H9 (cell line): ENCODE measurements around the gene RNU1-3. TPM values are rescaled to one million over a fixed set of nuclear protein-coding genes. Genes with fewer than 3 reads are reported as not detected.
"Not testable (repeated sequence)": the region's sequence is repeated elsewhere in the genome, so short reads cannot be mapped to it uniquely, and the experiment has no call there.

Source experiments
- DNase-seq: peaks from one replicate; pipeline ENCODE4 v3.0.0-alpha.2; 2017
- H2AFZ ChIP-seq: one replicate; pipeline ENCODE4 v1.6.1; 2013; ENCODE audit warnings: mild to moderate bottlenecking, low read length, control low read depth, moderate library complexity
- H2AK5ac ChIP-seq: 2 replicates; pipeline ENCODE4 v1.6.1; 2013; ENCODE audit warnings: low read length, control low read depth, mixed read lengths; ENCODE audit not compliant: insufficient read length
- H2BK120ac ChIP-seq: one replicate; pipeline ENCODE4 v1.6.1; 2013; ENCODE audit warnings: low read depth, mild to moderate bottlenecking, low read length, control low read depth, inconsistent platforms; ENCODE audit not compliant: poor library complexity, severe bottlenecking
- H2BK12ac ChIP-seq: 2 replicates; pipeline ENCODE4 v1.6.1; 2013; ENCODE audit warnings: low read length, control low read depth, mixed read lengths, low read depth; ENCODE audit not compliant: insufficient read length
- H2BK15ac ChIP-seq: 2 replicates; pipeline ENCODE4 v1.6.1; 2013; ENCODE audit warnings: low read depth, low read length, control low read depth
- H2BK20ac ChIP-seq: one replicate; pipeline ENCODE4 v1.6.1; 2013; ENCODE audit warnings: low read depth, mild to moderate bottlenecking, low read length, control low read depth, inconsistent platforms; ENCODE audit not compliant: poor library complexity, severe bottlenecking
- H2BK5ac ChIP-seq: 2 replicates; pipeline ENCODE4 v1.6.1; 2013; ENCODE audit warnings: low read length, control low read depth, mixed read lengths; ENCODE audit not compliant: insufficient read length
- H3K14ac ChIP-seq: 2 replicates; pipeline ENCODE4 v1.6.1; 2013; ENCODE audit warnings: low read length, control low read depth; ENCODE audit not compliant: insufficient read depth
- H3K18ac ChIP-seq: 2 replicates; pipeline ENCODE4 v1.6.1; 2013; ENCODE audit warnings: low read depth, mild to moderate bottlenecking, mixed read lengths, low read length, control low read depth; ENCODE audit not compliant: insufficient read length
- H3K23ac ChIP-seq: 2 replicates; pipeline ENCODE4 v1.6.1; 2013; ENCODE audit warnings: low read length, control low read depth, mixed read lengths, low read depth; ENCODE audit not compliant: insufficient read length
- H3K23me2 ChIP-seq: 2 replicates; pipeline ENCODE4 v1.6.1; 2013; ENCODE audit warnings: low read depth, mild to moderate bottlenecking, mixed read lengths, low read length, control low read depth; ENCODE audit not compliant: insufficient read length, poor library complexity, severe bottlenecking
- H3K27ac ChIP-seq: 2 replicates; pipeline ENCODE4 v1.5.1; 2013; ENCODE audit warnings: low read length, control low read depth, mixed read lengths, low read depth; ENCODE audit not compliant: insufficient read length
- H3K27me3 ChIP-seq: 2 replicates; pipeline ENCODE4 v1.6.1; 2013; ENCODE audit warnings: low read length, control low read depth, inconsistent platforms; ENCODE audit not compliant: insufficient read depth
- H3K4ac ChIP-seq: 2 replicates; pipeline ENCODE4 v1.6.1; 2013; ENCODE audit warnings: low read depth, mild to moderate bottlenecking, control low read depth, inconsistent platforms, low read length, moderate library complexity
- H3K4me1 ChIP-seq: 2 replicates; pipeline ENCODE4 v1.6.1; 2013; ENCODE audit warnings: low read length, control low read depth, inconsistent platforms; ENCODE audit not compliant: insufficient read depth
- H3K4me2 ChIP-seq: 2 replicates; pipeline ENCODE4 v1.6.1; 2013; ENCODE audit warnings: low read length, control low read depth, mixed read lengths; ENCODE audit not compliant: insufficient read length, insufficient read depth
- H3K56ac ChIP-seq: 2 replicates; pipeline ENCODE4 v1.6.1; 2013; ENCODE audit warnings: low read depth, mild to moderate bottlenecking, mixed read lengths, low read length, control low read depth; ENCODE audit not compliant: insufficient read length
- H3K79me1 ChIP-seq: 2 replicates; pipeline ENCODE4 v1.6.1; 2013; ENCODE audit warnings: low read depth, mild to moderate bottlenecking, moderate library complexity, low read length, control low read depth, inconsistent platforms; ENCODE audit not compliant: insufficient read depth, poor library complexity, severe bottlenecking
- H3K79me2 ChIP-seq: 2 replicates; pipeline ENCODE4 v1.6.1; 2013; ENCODE audit warnings: low read length, control low read depth, inconsistent platforms; ENCODE audit not compliant: insufficient read depth
- H3K9ac ChIP-seq: 2 replicates; pipeline ENCODE4 v1.6.1; 2013; ENCODE audit warnings: low read length, control low read depth, mixed read lengths; ENCODE audit not compliant: insufficient read length; ENCODE audit errors: extremely low read depth
- H3K9me3 ChIP-seq: one replicate; pipeline ENCODE4 v1.6.1; 2013; ENCODE audit warnings: low read depth, low read length, inconsistent platforms; ENCODE audit not compliant: control insufficient read depth
- H3T11ph ChIP-seq: one replicate; pipeline ENCODE4 v1.6.1; 2013; ENCODE audit warnings: mild to moderate bottlenecking, low read length, control low read depth, inconsistent platforms
- H4K20me1 ChIP-seq: one replicate; pipeline ENCODE4 v1.6.1; 2013; ENCODE audit not compliant: control insufficient read depth, insufficient read length, insufficient read depth
- H4K5ac ChIP-seq: 2 replicates; pipeline ENCODE4 v1.6.1; 2013; ENCODE audit warnings: low read depth, mild to moderate bottlenecking, mixed read lengths, low read length, control low read depth; ENCODE audit not compliant: insufficient read length
- H4K8ac ChIP-seq: replicated peaks from 2 replicates; pipeline ENCODE4 v1.6.1; 2013; ENCODE audit warnings: low read length, control low read depth, mixed read lengths, low read depth; ENCODE audit not compliant: insufficient read length
- H4K91ac ChIP-seq: 2 replicates; pipeline ENCODE4 v1.6.1; 2013; ENCODE audit warnings: low read depth, mild to moderate bottlenecking, moderate library complexity, mixed read lengths, low read length, control low read depth; ENCODE audit not compliant: insufficient read length
- H3K27ac Mint-ChIP-seq, 3 experiments: 2 replicates in 2 of 3; 3 replicates in 1 of 3; pipeline ENCODE4 v1.8.0; 2020 to 2021; ENCODE audit warnings: mixed read lengths in 3 of 3, mild to moderate bottlenecking in 1 of 3, moderate library complexity in 1 of 3
- H3K27me3 Mint-ChIP-seq: 2 replicates; pipeline ENCODE4 v1.8.0; 2021; ENCODE audit warnings: low read depth, mild to moderate bottlenecking, moderate library complexity, mixed read lengths
- H3K36me3 Mint-ChIP-seq, 3 experiments: 2 replicates in 2 of 3; 3 replicates in 1 of 3; pipeline ENCODE4 v1.8.0; 2020 to 2021; ENCODE audit warnings: low read depth in 3 of 3, mixed read lengths in 3 of 3; ENCODE audit not compliant: insufficient read depth in 1 of 3
- H3K4me1 Mint-ChIP-seq, 2 experiments: 2 replicates each; pipeline ENCODE4 v1.8.0; 2020; ENCODE audit warnings: mixed read lengths in 2 of 2
- H3K4me3 Mint-ChIP-seq, 2 experiments: 2 replicates in 1 of 2; 3 replicates in 1 of 2; pipeline ENCODE4 v1.8.0; 2020 to 2021; ENCODE audit warnings: mild to moderate bottlenecking in 2 of 2, mixed read lengths in 2 of 2, moderate library complexity in 1 of 2
- H3K9me3 Mint-ChIP-seq, 2 experiments: 2 replicates in 1 of 2; 3 replicates in 1 of 2; pipeline ENCODE4 v1.8.0; 2020; ENCODE audit warnings: mild to moderate bottlenecking in 2 of 2, mixed read lengths in 2 of 2, moderate library complexity in 1 of 2
- WGBS: extraction: QIAGEN DNeasy Blood & Tissue Kit; methylation state at CpG from one replicate; pipeline ENCODE4 v1.1.7; 2013; ENCODE audit warnings: missing lambda C conversion rate, low lambda C conversion rate, mixed read lengths; ENCODE audit not compliant: insufficient read length; ENCODE audit errors: extremely low coverage; 5-methylcytosine and 5-hydroxymethylcytosine counted together
- total RNA-seq: library from RNA; stranded (reverse); gene quantifications from 2 replicates; pipeline ENCODE4 v1.2.1, GENCODE V29; 2021

Gene RNU1-3
- total RNA-seq, 1 experiment from 2014 or later = 2,051 TPM

DNA sequence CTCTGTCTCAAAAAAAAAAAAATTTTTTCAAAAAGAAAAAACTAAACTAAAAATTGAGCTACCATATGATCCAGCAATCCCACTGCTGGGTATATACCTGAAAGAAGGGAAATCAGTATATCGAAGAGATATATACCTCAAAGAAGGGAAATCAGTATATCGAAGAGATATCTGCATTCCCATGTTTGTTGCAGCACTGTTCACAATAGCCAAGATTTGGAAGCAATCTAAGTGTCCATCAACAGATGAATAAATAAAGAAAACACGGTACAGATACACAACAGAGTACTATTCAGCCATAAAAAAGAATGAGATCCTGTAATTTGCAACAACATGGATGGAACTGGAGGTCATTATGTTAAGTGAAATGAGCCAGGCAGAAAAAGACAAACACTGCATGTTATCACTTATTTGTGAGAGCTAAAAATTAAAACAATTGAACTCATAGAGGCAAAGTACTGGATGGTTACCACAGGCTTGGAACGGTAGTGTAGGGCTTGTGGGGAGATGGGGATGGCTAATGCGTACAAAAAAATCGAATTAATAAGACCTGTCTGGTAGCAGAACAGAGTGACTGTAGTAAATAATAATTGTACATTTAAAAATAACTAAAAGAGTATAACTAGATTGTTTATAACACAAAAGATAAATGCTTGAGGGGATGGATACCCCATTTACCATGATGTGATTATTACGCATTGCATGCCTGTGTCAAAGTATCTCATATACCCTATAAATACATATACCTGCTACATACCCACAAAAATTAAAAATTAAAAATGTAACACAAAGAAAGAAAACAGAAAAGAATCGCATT, 25.4 kb downstream of the RNU1-3 start:
- not testable (repeated sequence) for H2BK15ac ChIP-seq, H3K4me3 Mint-ChIP-seq, H3K79me2 ChIP-seq, H3K23ac ChIP-seq, H4K20me1 ChIP-seq, H3K27ac Mint-ChIP-seq, H3K56ac ChIP-seq, H2BK120ac ChIP-seq, H3K4me1 Mint-ChIP-seq, H2AFZ ChIP-seq, H3K4me1 ChIP-seq, H3K79me1 ChIP-seq, H4K5ac ChIP-seq, H3K4me2 ChIP-seq, H3K27ac ChIP-seq, H3T11ph ChIP-seq, H3K27me3 Mint-ChIP-seq, H3K14ac ChIP-seq, H3K4ac ChIP-seq, H3K27me3 ChIP-seq, H2BK20ac ChIP-seq, H4K8ac ChIP-seq, H3K9ac ChIP-seq, H2BK12ac ChIP-seq, H3K9me3 Mint-ChIP-seq, H3K18ac ChIP-seq, H4K91ac ChIP-seq, H2AK5ac ChIP-seq, H3K36me3 Mint-ChIP-seq, H3K9me3 ChIP-seq, H2BK5ac ChIP-seq
- no CpG with 5 or more reads among the region's 8 CpGs for WGBS
- DNase-seq = peak; percentile 14
- peaks cover 14% of the 10 kb centered on the region for H3K23me2 ChIP-seq

DNA sequence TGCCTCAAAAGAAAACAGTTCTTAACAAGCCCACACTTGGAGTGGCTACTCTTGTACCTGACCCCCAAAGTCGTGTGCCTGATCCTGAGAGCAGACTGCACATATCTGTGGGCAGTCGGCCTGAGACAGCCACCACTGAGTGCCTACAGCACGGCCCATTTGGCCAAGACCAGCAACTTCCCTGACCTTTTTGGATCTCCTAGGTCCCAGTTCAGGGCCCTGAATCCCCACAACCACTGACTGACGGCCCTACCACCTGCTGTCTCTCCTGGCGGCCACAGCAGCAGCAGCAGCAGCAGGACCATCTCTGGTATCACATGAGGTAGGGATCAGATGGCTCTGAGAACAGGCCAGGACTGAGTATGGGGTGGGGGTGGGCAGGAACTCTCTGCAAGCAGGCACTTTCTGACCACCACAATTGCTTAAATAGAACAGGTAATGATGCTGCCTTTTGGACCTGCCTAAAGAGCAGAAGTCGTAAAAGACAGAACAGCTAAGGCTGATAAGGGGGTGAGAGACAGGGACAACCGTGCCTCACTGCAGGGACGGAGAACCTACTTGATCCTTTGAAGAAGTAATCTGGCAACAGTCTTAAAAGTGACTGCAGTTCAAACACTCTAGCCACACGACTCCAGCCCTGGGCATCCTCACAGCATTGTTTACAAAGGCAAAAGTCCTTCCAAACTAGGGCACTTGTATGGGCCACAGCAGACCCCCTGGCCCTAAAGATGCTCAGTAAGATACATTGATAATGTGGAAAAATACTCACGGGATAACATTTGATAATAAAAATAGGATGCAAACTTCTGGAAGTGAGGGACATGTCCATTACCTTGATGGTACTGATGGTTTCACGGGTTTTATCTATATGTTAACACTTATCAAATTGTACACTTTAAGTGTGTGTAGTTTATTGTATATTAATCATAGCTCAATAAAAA, 27.4 kb downstream of the RNU1-3 start:
- not testable (repeated sequence) for H3K9me3 ChIP-seq, H3K4ac ChIP-seq, H3K23ac ChIP-seq, H4K5ac ChIP-seq, H3K4me2 ChIP-seq, H3K79me1 ChIP-seq, H3K27ac ChIP-seq, H2BK20ac ChIP-seq, H3K4me3 Mint-ChIP-seq, H3K4me1 ChIP-seq, H2BK120ac ChIP-seq, H3T11ph ChIP-seq, H3K9ac ChIP-seq, H2BK5ac ChIP-seq, H4K20me1 ChIP-seq, H2BK12ac ChIP-seq, H3K27me3 Mint-ChIP-seq, H3K23me2 ChIP-seq, H3K4me1 Mint-ChIP-seq, H4K8ac ChIP-seq, H2AK5ac ChIP-seq, H3K27ac Mint-ChIP-seq, H2AFZ ChIP-seq, H3K79me2 ChIP-seq, H3K36me3 Mint-ChIP-seq, H3K56ac ChIP-seq, H3K27me3 ChIP-seq, H4K91ac ChIP-seq, H2BK15ac ChIP-seq, H3K9me3 Mint-ChIP-seq, H3K14ac ChIP-seq, H3K18ac ChIP-seq
- peak; percentile 36 for DNase-seq
- no CpG with 5 or more reads among the region's 11 CpGs for WGBS
